Right atrium auricular region (tissue), 2 donors: ENCODE results near the gene TRIM2. TPM values are rescaled to one million over a fixed set of nuclear protein-coding genes. Genes with fewer than 3 reads are reported as not detected.
"Not testable (repeated sequence)": the region's sequence is repeated elsewhere in the genome, so short reads cannot be mapped to it uniquely, and the experiment has no call there.

ENCODE experiments used
- DNase-seq: peaks from one replicate; pipeline ENCODE4 v3.0.0-alpha.2; 2019; ENCODE audit warnings: low spot score
- H3K27ac ChIP-seq, 2 donors: fragments of 200-600 bp; sonication (generic); 1 replicate in 1 of 2; 2 replicates in 1 of 2; pipeline ENCODE4 v1.5.1; 2016 to 2019
- H3K27me3 ChIP-seq, 2 donors: fragments of 200-600 bp; sonication (generic); one replicate each; pipeline versions ENCODE4 v1.5.1 to v1.6.0; 2017 to 2019
- H3K36me3 ChIP-seq: fragments of 200-600 bp; sonication (generic); one replicate; pipeline ENCODE4 v1.5.1; 2016
- H3K4me1 ChIP-seq, 2 donors: fragments of 200-600 bp; sonication (generic); one replicate each; pipeline versions ENCODE4 v1.5.1 to v1.6.0; 2017 to 2019
- H3K4me3 ChIP-seq, 2 donors: fragments of 200-600 bp; sonication (generic); 1 replicate in 1 of 2; 2 replicates in 1 of 2; pipeline ENCODE4 v1.5.1; 2017 to 2019; ENCODE audit warnings: mild to moderate bottlenecking in 1 of 2, moderate library complexity in 1 of 2
- H3K9me3 ChIP-seq, 2 donors: fragments of 200-600 bp; sonication (generic); one replicate each; pipeline ENCODE4 v1.5.1; 2019
- total RNA-seq, 2 donors: library from RNA; depleted of rRNA; stranded (reverse); fragments of >200 nt; gene quantifications; one replicate each; pipeline ENCODE4 v1.1.0, GENCODE V29; 2016
- TF ChIP-seq, protein P1 (sequence below), 2 donors: fragments of 200-600 bp; sonication (generic); IDR thresholded peaks; one replicate each; pipeline ENCODE4 v1.5.1; 2019; ENCODE audit warnings: antibody characterized with exemption in 2 of 2

Gene TRIM2
- total RNA-seq, 2 donors from 2014 or later, result 17.7 to 29.9 TPM

DNA sequence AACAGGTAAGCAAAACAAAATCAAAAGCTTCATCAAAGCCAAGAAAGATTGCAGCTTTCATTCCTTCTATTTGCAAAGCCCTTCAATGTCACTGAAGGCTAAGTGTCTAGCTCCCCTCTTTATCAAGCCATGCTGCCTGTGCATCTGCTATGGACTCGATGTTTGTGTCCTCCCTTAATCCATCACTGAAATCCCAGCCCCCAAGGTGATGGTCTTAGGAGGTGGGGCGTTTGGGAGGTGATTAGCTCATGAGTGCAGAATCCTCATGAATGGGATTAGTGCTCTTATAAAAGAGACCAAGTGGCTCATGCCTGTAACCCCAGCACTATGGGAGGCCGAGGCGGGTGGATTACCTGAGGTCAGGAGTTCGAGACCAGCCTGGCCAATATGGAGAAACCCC lies 6.9 kb upstream of the TRIM2 start:
- DNase-seq, result no peak
- H3K27me3 ChIP-seq, result no peaks in the 10 kb centered on the region
- no peaks in the 10 kb centered on the region for H3K4me1 ChIP-seq
- H3K27ac ChIP-seq, result no peak overlapping the region
- no peaks in the 10 kb centered on the region for H3K36me3 ChIP-seq
- no peak overlapping the region for H3K4me3 ChIP-seq
- no peaks in the 10 kb centered on the region for H3K9me3 ChIP-seq
- TF ChIP-seq, protein P1, sequence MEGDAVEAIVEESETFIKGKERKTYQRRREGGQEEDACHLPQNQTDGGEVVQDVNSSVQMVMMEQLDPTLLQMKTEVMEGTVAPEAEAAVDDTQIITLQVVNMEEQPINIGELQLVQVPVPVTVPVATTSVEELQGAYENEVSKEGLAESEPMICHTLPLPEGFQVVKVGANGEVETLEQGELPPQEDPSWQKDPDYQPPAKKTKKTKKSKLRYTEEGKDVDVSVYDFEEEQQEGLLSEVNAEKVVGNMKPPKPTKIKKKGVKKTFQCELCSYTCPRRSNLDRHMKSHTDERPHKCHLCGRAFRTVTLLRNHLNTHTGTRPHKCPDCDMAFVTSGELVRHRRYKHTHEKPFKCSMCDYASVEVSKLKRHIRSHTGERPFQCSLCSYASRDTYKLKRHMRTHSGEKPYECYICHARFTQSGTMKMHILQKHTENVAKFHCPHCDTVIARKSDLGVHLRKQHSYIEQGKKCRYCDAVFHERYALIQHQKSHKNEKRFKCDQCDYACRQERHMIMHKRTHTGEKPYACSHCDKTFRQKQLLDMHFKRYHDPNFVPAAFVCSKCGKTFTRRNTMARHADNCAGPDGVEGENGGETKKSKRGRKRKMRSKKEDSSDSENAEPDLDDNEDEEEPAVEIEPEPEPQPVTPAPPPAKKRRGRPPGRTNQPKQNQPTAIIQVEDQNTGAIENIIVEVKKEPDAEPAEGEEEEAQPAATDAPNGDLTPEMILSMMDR (IDR thresholded peaks at IDR 0.05), result no peak

DNA sequence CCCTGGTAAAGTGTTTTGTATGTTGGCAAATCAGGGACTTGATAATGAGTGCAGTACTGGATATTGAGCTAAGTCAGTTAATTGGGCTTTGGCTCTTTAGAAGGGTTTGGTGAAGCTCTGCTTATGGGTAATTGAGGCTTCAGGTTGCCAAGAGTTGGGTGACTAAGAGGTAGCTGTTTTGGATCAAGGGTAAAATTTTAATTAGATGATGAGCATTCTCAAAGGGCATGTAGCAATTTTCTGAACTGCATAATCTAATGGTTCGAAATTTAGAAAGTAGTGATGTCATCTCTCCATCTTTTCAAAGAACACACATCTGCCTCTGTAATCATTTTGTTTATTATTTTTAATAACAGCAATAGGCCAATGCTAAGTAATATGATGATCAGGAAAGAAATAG lies 5.5 kb upstream of the TRIM2 start:
- no peaks in the 10 kb centered on the region for H3K36me3 ChIP-seq
- H3K4me3 ChIP-seq, result no peak overlapping the region
- no peaks in the 10 kb centered on the region for H3K9me3 ChIP-seq
- H3K4me1 ChIP-seq, result no peaks in the 10 kb centered on the region
- TF ChIP-seq, protein P1 (IDR thresholded peaks at IDR 0.05), result no peak
- H3K27me3 ChIP-seq, result no peaks in the 10 kb centered on the region
- no peak overlapping the region for H3K27ac ChIP-seq
- no peak for DNase-seq

DNA sequence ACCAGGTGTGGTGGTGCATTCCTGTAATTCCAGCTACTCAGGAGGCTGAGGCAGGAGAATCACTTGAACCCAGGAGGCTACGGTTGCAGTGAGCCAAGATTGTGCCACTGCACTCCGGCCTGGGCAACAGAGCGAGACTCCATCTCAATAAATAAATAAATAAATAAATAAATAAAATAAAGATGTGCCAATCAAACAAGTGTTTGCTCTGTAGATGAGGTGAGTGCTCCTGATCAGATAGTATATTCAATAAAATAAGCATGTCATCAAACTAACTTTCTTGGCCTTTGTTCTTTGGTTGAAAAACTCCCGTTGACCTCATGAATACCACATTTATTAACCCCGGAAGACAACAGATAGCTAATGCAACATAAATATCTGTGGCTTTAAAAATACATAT lies 497 bp upstream of the TRIM2 start:
- not testable (repeated sequence) for H3K27ac ChIP-seq, H3K9me3 ChIP-seq, H3K36me3 ChIP-seq, H3K27me3 ChIP-seq, DNase-seq, H3K4me1 ChIP-seq
- H3K4me3 ChIP-seq, result peak overlapping the region in 1 of 2 donors; percentile 28

DNA sequence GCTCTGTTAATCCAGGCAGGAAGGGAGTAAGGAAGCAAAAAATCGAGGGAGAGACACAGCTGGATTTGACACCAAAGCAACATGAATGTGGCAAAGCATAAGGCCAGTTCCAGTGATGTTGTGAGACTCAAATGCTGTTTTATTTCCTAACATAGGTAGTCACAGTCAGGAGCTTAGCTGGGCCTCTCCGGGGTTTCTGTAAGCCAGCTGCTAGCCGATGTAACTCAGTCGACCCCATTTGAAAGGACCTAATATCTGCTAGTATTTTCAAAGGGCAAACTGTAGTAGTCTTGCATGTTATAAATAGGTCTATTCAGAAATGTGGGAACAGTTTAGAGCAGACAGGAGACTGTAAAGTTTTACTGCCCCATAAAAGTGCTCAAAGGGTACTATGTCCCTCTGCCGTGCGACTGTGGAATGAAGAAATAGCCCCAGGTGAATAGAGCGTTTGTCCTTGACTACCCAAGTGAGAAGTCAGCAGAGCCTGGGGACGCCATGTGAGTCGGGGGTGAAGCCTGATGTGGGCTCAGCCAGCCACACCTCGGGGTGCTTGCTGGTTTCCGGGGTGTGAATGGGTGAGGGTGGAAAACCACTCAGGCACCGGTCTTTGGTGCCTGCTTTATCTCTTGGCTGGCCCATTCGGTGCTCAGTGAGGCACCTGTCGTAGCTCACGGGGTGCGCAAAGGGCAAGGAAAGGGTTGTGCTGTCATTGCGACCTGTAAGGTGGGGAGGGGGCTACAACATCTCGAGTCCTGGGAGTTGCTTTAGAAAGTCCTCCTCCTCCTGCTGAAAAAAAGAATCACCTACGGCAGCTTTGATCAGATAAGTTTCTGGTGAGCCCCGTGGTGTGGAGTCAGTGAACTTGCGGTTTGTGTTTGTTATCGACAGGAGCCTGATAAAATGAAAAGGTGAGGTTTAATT lies 745 bp downstream of the TRIM2 start:
- no peaks in the 10 kb centered on the region for H3K9me3 ChIP-seq
- H3K27ac ChIP-seq, result peak overlapping the region; percentile 19 to 35
- H3K4me1 ChIP-seq, result peaks cover 0 to 6% of the 10 kb centered on the region in 2 donors
- H3K27me3 ChIP-seq, result no peaks in the 10 kb centered on the region
- peak overlapping the region; percentile 9 to 28 for H3K4me3 ChIP-seq
- H3K36me3 ChIP-seq, result no peaks in the 10 kb centered on the region
- no peak for DNase-seq
- TF ChIP-seq, protein P1 (IDR thresholded peaks at IDR 0.05), result no peak

DNA sequence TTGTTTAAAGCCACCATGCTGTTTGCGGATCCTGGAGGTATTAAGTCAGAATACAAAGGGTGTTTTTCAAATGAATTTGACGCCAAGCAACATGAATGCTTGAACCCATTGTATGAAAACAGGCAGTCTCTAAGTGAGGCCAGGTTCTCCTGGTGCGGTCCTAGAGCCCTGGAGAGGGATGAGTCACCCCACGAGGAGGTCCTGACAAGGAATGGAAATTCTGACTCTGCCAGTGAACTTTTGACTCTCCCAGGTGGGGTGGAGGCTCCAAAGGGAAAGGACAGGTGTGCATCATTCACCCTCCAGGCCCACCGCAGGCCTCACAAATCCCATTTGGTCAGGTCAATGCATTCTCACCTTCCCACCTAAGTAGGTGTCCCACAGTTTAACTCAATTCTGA lies 1.5 kb downstream of the TRIM2 start:
- Histone ChIP-seq H3K27ac (no peak overlapping the region), H3K4me1 (peaks cover 0 to 12% of the 10 kb centered on the region in 2 donors), H3K4me3 (no peak overlapping the region), H3K9me3 (no peaks in the 10 kb centered on the region), H3K36me3 (no peaks in the 10 kb centered on the region), H3K27me3 (no peaks in the 10 kb centered on the region)
- TF ChIP-seq, protein P1 (IDR thresholded peaks at IDR 0.05), result no peak
- DNase-seq, result no peak

DNA sequence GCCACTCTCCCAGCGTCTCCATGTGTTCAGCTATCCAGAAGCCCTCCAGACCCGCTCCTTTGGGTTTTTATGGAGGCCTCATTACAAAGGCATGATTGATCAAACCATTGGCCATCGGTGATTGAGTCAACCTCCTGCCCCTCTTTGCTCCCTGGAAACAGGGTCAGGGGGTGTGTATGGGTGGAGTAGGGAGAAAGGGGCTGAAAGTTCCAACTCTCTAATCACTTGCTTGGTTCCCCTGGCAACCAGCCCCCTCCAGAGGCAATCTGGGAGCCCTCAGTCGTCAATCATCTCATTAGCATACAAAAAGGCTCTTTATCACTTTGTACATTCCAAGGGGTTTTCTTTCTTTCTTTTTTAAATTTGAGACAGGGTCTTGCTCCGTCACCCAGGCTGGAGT lies 2.3 kb downstream of the TRIM2 start:
- Histone ChIP-seq H3K4me1 (peaks cover 0 to 16% of the 10 kb centered on the region in 2 donors), H3K9me3 (no peaks in the 10 kb centered on the region), H3K27ac (no peak overlapping the region), H3K36me3 (no peaks in the 10 kb centered on the region), H3K4me3 (no peak overlapping the region), H3K27me3 (no peaks in the 10 kb centered on the region)
- TF ChIP-seq, protein P1 (IDR thresholded peaks at IDR 0.05), result no peak
- no peak for DNase-seq
